Osteoblast (primary cell): ENCODE measurements around the gene CNTNAP5. TPM values are rescaled to one million over a fixed set of nuclear protein-coding genes. Genes with fewer than 3 reads are reported as not detected.

Experiments used
- DNase-seq: peaks from one replicate; pipeline ENCODE4 v3.0.0; 2011; ENCODE audit warnings: low spot score, mixed read lengths; ENCODE audit not compliant: insufficient read length; ENCODE audit errors: missing footprints
- H2AFZ ChIP-seq: 2 replicates; pipeline ENCODE4 v1.6.0; 2011; ENCODE audit warnings: mild to moderate bottlenecking, low read length
- H3K27ac ChIP-seq: 2 replicates; pipeline ENCODE4 v1.5.1; 2011; ENCODE audit warnings: mild to moderate bottlenecking, low read depth, low read length, moderate library complexity
- H3K27me3 ChIP-seq: 2 replicates; pipeline ENCODE4 v1.6.0; 2012; ENCODE audit warnings: mild to moderate bottlenecking, control low read depth, inconsistent platforms, low read length, moderate library complexity; ENCODE audit not compliant: insufficient read depth
- H3K36me3 ChIP-seq: 2 replicates; pipeline ENCODE4 v1.5.1; 2011; ENCODE audit warnings: mild to moderate bottlenecking, low read length, control low read depth, moderate library complexity; ENCODE audit not compliant: insufficient read depth
- H3K4me1 ChIP-seq: 2 replicates; pipeline ENCODE4 v1.5.1; 2011; ENCODE audit warnings: mild to moderate bottlenecking, low read length, control low read depth, moderate library complexity; ENCODE audit not compliant: insufficient read depth
- H3K4me2 ChIP-seq: 2 replicates; pipeline ENCODE4 v1.6.0; 2011; ENCODE audit warnings: mild to moderate bottlenecking, low read length; ENCODE audit not compliant: insufficient read depth
- H3K4me3 ChIP-seq: fragments of 200-600 bp; sonication (generic); 3 replicates; pipeline ENCODE4 v1.5.1; 2012; ENCODE audit warnings: mild to moderate bottlenecking, low read length, inconsistent platforms; ENCODE audit not compliant: insufficient read depth
- H3K79me2 ChIP-seq: 2 replicates; pipeline ENCODE4 v1.6.0; 2012; ENCODE audit warnings: mild to moderate bottlenecking, low read length, control low read depth, inconsistent platforms; ENCODE audit not compliant: insufficient read depth
- H3K9me3 ChIP-seq: 2 replicates; pipeline ENCODE4 v1.5.1; 2011; ENCODE audit warnings: low read depth, low read length, control low read depth
- H4K20me1 ChIP-seq: 2 replicates; pipeline ENCODE4 v1.6.0; 2012; ENCODE audit warnings: mild to moderate bottlenecking, low read length, control low read depth; ENCODE audit not compliant: insufficient read depth
- CTCF ChIP-seq: IDR thresholded peaks from 2 replicates; pipeline ENCODE4 v1.5.1; 2011; ENCODE audit warnings: mild to moderate bottlenecking, low read depth, low read length, moderate library complexity; ENCODE audit errors: extremely low read depth
- total RNA-seq: library from RNA; depleted of rRNA; stranded (reverse); fragments of >200 nt; gene quantifications from 2 replicates; pipeline ENCODE4 v1.2.3, GENCODE V29; 2012

The CNTNAP5 gene
- total RNA-seq, 1 donor: not detected

GRCh38 chr2:124884315-124884714, 859.2 kb downstream of the CNTNAP5 start:
- Histone ChIP-seq H3K4me3 (no peak overlapping the region), H3K9me3 (no peaks in the 10 kb centered on the region), H3K27me3 (no peaks in the 10 kb centered on the region), H2AFZ (no peak overlapping the region), H3K36me3 (no peaks in the 10 kb centered on the region), H3K79me2 (no peaks in the 10 kb centered on the region), H4K20me1 (no peaks in the 10 kb centered on the region), H3K27ac (no peak overlapping the region), H3K4me2 (no peak overlapping the region), H3K4me1 (no peaks in the 10 kb centered on the region)
- no peak for DNase-seq
- no peak for TF ChIP-seq CTCF

- no peak for TF ChIP-seq CTCF
- no peak overlapping the region for H3K4me2 ChIP-seq
Measured at GRCh38 chr2:124886216-124886615, 861.1 kb downstream of the CNTNAP5 start.

DNA sequence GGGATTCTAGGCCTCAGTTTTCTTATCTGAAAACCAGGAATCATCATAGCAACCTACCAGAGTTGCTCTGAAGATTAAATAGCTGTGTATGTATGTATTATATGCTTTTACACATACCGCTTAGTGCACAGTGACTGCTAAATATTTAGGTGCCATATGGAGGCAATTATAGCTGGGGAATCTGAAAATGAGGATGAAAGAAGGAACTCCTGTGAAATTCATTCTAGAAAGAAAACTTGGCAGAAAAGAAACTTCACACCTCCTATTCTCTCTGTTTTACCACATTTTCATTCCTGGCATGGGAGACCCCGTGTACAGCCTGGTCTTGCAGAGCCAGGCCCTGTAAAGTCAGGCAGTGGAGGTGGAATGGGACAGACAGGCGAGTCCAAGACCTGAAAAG, 862.4 kb downstream of the CNTNAP5 start:
- no peak overlapping the region for H3K4me3 ChIP-seq
- H3K9me3 ChIP-seq: no peaks in the 10 kb centered on the region
- H4K20me1 ChIP-seq: no peaks in the 10 kb centered on the region
- TF ChIP-seq CTCF: no peak
- H2AFZ ChIP-seq: no peak overlapping the region
- H3K36me3 ChIP-seq: no peaks in the 10 kb centered on the region
- H3K4me2 ChIP-seq: no peak overlapping the region
- H3K27ac ChIP-seq: no peak overlapping the region
- no peaks in the 10 kb centered on the region for H3K4me1 ChIP-seq
- H3K79me2 ChIP-seq: no peaks in the 10 kb centered on the region
- no peaks in the 10 kb centered on the region for H3K27me3 ChIP-seq
- no peak for DNase-seq

More at GRCh38 chr2:124886216-124886615, 861.1 kb downstream of the CNTNAP5 start:
- DNase-seq: no peak
- H3K27me3 ChIP-seq: no peaks in the 10 kb centered on the region
- no peaks in the 10 kb centered on the region for H3K36me3 ChIP-seq
- H3K27ac ChIP-seq: no peak overlapping the region
- no peaks in the 10 kb centered on the region for H3K79me2 ChIP-seq
- H3K9me3 ChIP-seq: no peaks in the 10 kb centered on the region
- no peak overlapping the region for H2AFZ ChIP-seq
- no peak overlapping the region for H3K4me3 ChIP-seq
- no peaks in the 10 kb centered on the region for H4K20me1 ChIP-seq
- H3K4me1 ChIP-seq: no peaks in the 10 kb centered on the region

GRCh38 chr2:124888431-124888830, 863.3 kb downstream of the CNTNAP5 start:
- no peak overlapping the region for H3K4me2 ChIP-seq
- no peak overlapping the region for H2AFZ ChIP-seq
- TF ChIP-seq CTCF: no peak
- DNase-seq: no peak
- no peak overlapping the region for H3K27ac ChIP-seq
- no peaks in the 10 kb centered on the region for H4K20me1 ChIP-seq
- H3K79me2 ChIP-seq: no peaks in the 10 kb centered on the region
- no peaks in the 10 kb centered on the region for H3K4me1 ChIP-seq
- H3K36me3 ChIP-seq: no peaks in the 10 kb centered on the region
- no peaks in the 10 kb centered on the region for H3K27me3 ChIP-seq
- H3K9me3 ChIP-seq: no peaks in the 10 kb centered on the region
- no peak overlapping the region for H3K4me3 ChIP-seq
